C4-2B (cell line): ENCODE measurements around the gene ARHGEF28.

Source experiments
- H3K27ac ChIP-seq: fragments of 450-650 bp; 2 replicates; pipeline ENCODE4 v1.5.1; 2017
- ZFX ChIP-seq: fragments of 450-650 bp; IDR thresholded peaks from 2 replicates; pipeline ENCODE4 v1.6.1; 2017
- TF ChIP-seq, protein P1 (sequence below): fragments of 450-650 bp; conservative IDR thresholded peaks from 2 replicates; pipeline ENCODE4 v1.5.1; 2017; ENCODE audit warnings: mild to moderate bottlenecking

ARHGEF28 gene

DNA sequence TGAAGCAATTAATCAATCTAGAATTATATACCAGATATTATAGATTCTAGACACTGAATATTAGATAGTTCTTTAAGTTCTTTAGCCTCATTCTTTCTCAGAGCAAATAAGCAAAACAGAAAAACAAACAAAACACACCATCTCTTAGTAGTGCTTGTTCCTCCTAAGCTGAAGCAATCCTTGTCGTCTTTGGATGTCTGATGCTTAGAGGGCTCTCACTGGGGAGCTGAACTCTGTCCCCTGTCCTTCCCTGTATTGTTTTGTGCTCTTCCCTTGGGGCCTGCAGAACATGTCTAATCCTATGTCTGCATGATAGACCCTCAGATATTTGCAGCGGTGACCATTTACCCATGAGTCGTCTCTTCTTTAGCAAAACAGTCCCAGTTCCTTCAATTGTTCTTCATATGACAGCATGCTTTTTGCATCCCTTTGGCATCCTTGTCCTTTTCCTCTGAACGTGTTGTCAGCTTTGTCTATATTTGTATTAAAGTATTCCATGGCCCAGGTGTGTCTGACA, 114.3 kb downstream of the ARHGEF28 start:
- no peak for TF ChIP-seq ZFX
- TF ChIP-seq, protein P1, sequence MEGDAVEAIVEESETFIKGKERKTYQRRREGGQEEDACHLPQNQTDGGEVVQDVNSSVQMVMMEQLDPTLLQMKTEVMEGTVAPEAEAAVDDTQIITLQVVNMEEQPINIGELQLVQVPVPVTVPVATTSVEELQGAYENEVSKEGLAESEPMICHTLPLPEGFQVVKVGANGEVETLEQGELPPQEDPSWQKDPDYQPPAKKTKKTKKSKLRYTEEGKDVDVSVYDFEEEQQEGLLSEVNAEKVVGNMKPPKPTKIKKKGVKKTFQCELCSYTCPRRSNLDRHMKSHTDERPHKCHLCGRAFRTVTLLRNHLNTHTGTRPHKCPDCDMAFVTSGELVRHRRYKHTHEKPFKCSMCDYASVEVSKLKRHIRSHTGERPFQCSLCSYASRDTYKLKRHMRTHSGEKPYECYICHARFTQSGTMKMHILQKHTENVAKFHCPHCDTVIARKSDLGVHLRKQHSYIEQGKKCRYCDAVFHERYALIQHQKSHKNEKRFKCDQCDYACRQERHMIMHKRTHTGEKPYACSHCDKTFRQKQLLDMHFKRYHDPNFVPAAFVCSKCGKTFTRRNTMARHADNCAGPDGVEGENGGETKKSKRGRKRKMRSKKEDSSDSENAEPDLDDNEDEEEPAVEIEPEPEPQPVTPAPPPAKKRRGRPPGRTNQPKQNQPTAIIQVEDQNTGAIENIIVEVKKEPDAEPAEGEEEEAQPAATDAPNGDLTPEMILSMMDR, result no peak
- H3K27ac ChIP-seq, result no peak overlapping the region

DNA sequence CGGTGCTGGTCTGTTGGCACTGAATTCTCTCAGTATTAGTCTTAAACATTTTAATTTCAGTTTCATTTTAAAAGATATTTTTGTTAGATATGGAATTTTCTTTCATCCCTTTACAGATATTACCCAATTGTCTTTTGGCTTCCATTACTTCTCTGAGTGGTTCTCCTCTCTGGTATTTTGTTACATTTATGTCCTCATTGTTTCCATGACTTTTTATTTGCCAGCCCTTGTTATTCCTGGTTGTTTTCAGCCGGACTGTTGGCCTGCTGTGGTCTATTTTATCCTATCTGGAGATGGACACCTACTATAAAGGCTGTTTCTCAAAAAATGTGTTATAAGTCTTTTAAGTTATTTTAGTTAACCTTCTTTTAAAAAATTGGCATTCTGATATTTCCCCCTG, 117.2 kb downstream of the ARHGEF28 start:
- TF ChIP-seq, protein P1, result no peak
- no peak for TF ChIP-seq ZFX
- no peak overlapping the region for H3K27ac ChIP-seq

DNA sequence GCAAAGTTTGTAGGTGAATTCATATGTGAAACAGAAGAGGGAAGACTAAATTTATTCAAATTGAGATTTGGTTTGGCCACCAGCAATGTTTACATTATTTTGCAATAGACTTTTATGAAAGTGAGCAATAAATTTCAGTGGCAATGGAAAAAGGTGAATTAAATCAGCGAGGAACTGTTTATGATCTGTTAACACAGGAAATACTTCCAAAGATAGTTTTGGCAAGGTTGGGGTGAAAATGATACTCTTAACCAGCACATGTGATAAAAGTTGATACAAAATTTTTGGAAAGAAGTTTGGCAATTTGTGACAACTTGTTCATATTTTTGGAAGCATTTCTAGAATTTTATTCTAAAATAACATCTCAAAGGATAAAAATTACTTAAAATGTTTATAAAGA, 119.8 kb downstream of the ARHGEF28 start:
- no peak overlapping the region for H3K27ac ChIP-seq
- TF ChIP-seq ZFX, result no peak
- TF ChIP-seq, protein P1, result no peak

DNA sequence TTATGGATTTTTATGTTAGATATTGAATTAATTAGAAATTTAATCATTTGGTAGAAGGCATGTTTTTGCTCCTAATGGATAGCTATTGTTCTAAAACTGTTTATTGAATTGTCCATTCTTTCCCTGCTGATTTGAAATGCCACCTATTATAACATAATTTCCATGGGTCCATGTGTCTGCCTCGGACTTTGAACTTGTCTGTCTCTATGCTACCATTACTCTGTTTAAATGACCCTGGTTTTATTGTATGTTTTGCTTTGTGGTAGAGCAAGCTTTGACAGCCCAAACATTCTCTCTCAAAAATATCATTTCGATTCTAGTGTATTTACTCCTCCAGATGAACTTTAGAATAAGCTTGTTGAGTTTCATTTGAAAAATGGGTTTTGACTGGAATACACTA, 120.6 kb downstream of the ARHGEF28 start:
- H3K27ac ChIP-seq, result no peak overlapping the region
- TF ChIP-seq, protein P1, result no peak
- no peak for TF ChIP-seq ZFX

DNA sequence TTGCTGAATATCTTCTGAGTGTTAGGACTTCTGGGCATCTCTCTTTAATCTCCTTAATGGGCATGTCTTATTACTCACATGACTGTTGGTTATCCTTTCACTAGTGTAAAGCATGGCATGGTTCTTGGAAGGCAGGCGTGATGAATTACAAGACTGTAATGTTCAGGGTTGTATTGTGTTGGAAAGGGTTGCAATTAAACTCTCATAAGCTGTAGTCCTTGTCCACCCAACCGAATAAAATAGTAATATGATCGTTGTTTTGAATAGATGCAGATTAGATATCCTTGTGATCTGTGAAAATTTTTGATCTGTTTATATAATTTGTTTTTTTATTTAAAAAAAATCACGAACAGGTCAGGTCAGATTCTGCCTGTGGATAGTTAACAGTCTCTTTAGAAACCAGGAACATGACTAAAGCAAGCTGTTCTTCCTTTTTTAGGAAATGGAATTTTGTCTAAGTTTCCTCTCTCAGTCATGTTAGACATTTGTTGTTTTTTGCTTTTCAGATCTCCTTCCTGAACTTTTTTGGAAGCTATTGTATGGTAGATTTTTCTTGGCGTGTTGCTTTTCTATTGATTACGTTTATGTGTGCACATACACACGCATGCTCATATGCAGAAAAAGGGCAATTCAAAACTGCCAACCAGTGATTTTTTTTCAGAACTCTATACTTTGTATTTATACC, 121.8 kb downstream of the ARHGEF28 start:
- TF ChIP-seq, protein P1, result no peak
- TF ChIP-seq ZFX, result no peak
- H3K27ac ChIP-seq, result no peak overlapping the region

DNA sequence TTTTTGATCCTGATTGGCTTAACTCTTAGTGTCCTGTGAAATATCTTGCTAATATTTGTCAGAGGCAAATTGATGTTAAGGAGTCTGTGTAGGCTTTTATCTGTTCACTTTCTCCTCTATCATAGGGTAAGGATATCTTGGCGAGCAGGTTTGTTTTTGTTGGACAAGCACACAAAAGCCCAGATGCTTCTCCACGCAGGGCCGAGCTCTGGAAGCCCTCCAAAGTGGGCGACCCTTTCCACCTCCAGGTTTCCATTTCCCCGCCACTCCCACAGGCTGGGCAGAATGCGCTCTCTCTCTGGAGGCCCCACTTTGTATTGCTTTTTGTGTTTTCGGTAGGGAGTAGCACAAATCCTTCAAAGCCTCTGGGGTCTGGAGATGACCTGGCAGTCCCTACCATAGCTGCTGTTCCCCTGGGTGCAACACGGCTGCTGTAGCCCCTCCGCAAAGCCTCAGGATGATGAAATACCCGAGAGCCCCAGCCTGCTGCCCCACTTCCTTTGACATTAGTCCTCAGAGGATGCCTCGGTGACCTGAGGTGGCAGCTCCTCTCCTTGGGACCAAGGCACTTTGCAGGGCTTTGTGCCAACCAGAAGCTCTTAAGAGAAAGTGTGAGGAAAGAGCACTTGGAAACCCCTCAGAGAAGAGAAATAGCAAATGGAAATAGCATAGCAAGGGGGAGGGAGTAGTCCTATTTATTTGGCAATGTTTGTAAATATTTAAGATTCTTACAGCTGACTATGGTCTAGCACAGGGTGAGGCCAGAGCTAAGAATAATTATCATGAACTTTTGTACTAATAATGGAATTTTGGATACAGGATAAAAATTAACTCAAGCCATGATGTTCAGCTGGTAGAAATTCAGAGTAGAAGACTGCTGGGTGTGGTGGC, 122.8 kb downstream of the ARHGEF28 start:
- TF ChIP-seq, protein P1, result no peak
- no peak for TF ChIP-seq ZFX
- H3K27ac ChIP-seq, result no peak overlapping the region
